GM18517 (cell line): ENCODE measurements around the gene PRMT9.

Experiments used
- ATAC-seq: cut with Tn5 transposase; IDR thresholded peaks from one replicate; pipeline ENCODE4 v1.9.1; 2021; ENCODE audit warnings: mild to moderate bottlenecking, moderate library complexity; ENCODE audit not compliant: unreplicated experiment

Gene PRMT9

DNA sequence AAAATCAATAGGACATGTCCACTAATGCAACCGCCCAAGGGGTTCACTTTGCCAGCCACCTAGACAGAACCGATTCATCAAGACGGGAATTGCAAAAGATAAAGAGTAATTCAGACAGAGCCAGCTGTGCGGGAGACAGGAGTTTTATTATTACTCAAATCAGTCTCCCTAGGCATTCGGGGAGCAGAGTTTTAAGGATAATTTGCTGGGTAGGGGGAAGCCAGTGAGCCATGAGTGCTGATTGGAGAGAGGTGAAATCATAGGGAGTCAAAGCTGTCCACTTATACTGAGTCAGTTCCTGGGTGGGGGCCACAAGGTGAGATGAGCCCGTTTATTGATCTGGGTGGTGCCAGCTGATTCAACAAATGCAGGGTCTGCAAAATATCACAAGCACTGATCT is 58.2 kb downstream of the PRMT9 start:
- no peak for ATAC-seq

DNA sequence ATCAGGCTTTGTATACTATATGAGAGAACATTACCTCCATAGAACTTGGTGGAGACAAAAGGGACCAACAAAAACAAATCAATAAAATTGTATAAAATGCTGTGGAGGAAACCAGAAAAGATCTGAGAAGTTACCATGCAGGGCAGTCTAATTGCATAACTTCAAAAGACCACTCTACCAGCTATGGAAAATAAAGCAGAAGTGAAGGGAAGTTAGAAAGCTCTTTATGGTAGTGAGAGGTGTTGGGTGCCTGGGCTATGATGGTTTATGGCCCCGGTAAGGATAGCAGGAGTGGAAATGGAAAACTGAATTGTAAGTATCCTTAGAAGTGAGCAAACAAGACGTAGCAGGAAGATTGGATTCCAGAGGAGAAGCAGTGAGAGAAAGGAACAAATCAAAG is 63.6 kb downstream of the PRMT9 start:
- no peak for ATAC-seq

DNA sequence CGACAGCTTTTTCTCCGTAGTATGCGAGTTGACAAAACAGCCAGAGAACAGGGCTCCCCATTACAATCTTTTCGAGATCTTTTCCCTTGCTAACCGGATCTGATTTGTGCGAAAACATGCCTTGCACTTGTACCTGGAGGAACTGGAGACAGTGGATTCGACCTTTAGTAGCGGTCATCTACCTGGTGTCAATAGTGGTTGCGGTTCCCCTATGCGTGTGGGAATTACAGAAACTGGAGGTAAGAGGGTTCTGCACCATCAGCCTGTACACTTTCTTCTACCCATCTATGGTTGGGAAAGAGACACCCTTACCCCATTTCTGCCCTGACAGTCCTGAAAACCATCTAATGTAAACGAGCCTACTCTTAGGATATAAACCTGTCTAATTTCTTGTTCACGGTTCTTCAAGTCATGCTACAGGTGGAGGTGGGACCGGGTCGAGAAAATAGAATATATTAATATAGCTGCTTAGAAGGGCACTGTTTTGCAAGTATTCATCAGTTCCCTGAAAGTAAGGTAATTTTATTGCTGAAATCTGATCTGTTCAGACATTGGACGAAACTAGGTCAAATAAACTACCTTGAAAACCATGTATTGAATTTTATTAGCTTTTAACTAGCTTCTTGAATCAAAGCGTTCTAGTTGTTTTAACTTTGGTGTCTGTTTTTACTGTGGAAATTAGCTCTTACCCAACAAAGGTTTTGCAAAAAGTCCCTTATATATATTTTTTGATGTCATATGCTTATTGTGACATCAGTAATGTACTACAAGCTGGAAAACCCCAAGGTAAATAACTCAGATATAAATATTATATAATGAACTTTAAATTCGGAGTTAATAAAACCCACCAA is 65.9 kb downstream of the PRMT9 start:
- ATAC-seq = peak; percentile 17

GRCh38 chr4:147617173-147617840 is 66.7 kb downstream of the PRMT9 start, which contains the start of gene TMEM184C:
Gene TMEM184C, plus strand, starts transcription at chr4:147617397. Its CDS starts 560 bp downstream, at chr4:147617957.
- peak; percentile 99 for ATAC-seq

DNA sequence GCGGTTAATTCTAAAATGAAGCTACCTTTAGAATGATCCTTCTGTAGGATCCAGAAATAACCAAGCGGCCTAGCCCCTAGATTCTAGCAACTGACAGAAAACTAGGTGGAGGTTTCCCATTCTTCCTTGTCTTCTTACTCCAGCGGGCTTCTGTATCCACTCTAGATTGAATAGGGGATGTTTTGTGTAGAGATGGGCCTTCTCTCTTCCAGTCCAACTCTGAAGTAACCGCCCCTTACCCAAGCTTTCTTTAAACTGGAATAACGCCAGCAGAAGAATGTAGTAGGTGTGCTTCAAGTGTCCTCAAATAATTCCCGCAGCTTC is 67.2 kb downstream of the PRMT9 start:
- peak; percentile 18 for ATAC-seq

DNA sequence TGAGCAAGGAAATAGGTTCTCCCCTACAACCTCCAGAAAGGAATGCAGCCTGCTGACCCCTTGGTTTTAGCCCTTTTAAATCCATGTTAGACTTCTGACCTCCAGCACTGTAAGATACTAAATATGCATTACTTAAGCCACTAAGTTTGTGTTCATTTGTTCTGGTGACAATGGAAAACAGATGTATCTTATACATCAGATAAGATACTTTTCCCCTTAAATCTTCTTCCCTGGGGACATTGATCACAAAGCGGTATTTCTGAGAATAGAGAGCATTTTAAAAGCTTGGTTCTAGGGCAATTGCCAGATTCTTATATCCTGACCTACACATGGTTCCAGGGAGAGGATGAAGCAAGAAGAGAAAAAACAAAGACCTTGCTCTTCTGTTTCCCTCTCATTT is 73.3 kb downstream of the PRMT9 start:
- ATAC-seq = no peak

DNA sequence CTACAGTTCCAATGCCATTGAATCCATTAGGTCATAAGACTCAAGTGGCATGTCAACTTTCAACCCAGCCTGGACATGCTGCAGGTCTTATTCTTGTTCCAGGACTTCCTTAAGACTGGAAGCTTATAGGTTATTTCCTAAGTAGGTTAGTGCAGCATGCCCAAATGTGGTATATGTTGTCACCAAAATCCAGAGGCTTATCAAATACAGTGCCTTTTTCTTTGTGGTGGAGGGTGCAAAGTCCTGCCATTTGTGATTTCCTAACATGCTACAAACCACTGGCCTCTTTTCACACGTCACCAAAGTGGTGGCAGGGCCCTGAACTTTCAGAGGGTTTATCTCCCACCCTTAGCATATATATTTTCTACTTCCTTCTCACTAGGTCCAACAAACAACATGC is 76.5 kb downstream of the PRMT9 start:
- ATAC-seq = no peak

DNA sequence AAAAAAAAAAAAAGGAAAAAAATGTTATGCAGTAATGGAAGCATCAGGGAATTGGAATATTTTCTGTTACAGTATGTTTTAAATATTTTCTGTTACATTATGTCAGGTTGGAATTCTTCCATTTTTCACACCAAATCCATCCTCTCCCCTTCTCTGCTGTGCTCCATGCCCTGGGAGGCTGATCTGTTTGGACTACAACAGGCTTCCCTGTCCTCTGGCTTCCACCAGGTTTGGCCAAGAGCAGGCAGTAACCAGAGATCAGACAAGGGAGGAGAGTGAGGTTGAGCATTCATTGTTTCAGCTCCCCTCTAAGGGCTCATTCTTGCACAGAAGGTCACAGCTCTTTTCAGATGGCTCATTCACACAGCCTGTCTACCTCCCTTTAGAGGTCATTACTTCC is 78.5 kb downstream of the PRMT9 start:
- no peak for ATAC-seq

- ATAC-seq = no peak
These were observed 84.2 kb downstream of the PRMT9 start for GRCh38 chr4:147599769-147600168.

GRCh38 chr4:147599206-147599605 is 84.8 kb downstream of the PRMT9 start:
- no peak for ATAC-seq

DNA sequence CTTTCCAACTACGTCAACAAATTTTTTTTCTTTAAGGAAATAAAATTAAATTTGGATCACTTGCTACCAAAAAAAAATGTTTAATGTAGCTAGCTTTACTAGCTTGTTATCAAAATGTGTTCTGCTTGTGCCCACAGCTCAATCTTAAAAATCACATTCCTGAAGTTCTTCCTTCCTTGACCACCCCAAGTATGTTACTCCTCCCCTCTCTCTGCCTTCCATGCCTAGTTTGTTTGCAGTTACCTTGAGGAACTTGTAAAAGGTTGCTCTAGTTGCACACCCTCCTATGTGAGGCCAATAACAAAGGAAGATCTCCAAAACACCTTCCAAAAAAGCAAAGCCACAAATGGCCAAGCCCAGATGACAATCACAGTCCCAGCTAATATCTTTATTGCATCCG is 86.4 kb downstream of the PRMT9 start:
- no peak for ATAC-seq

DNA sequence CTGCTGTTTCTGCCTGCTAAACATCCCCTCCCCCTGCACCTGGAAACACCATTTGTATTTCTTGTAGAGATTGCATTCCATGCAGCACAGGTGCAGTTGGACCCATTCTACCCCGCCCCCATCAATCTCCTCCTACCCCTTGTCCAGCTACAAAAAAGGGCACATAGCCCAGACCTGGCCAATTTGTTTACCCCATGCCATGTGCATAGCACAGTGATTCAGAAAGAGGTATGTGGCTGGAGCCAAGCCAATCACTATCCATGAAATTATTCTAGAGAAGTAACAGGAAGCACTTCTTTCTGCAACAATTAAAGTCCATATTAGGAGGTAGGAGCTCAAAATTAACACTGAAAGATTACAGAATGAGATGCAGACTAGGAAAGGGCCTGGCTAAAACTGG is 87.0 kb downstream of the PRMT9 start:
- no peak for ATAC-seq

- no peak for ATAC-seq
These were observed 87.6 kb downstream of the PRMT9 start for GRCh38 chr4:147596377-147596776.

DNA sequence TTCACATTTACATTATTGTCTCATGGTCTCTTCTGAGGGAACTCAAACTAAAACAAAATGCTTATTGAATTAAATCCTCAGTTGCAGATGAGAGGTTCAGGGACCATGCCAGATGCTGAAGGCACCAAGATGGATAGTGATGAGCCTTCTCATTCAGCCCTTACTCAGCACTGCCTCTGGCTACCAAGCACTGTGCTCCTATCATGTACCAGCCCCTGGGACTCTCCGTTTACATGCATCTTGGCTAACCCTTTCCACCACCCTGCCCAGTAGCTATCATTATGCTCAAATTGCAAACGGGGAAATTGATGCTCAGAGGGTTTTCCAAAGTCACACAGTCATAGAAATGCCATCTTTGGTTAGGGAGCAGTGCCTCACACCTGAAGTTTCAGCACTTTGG is 89.4 kb downstream of the PRMT9 start:
- no peak for ATAC-seq

GRCh38 chr4:147594107-147594506 is 89.9 kb downstream of the PRMT9 start:
- no peak for ATAC-seq

DNA sequence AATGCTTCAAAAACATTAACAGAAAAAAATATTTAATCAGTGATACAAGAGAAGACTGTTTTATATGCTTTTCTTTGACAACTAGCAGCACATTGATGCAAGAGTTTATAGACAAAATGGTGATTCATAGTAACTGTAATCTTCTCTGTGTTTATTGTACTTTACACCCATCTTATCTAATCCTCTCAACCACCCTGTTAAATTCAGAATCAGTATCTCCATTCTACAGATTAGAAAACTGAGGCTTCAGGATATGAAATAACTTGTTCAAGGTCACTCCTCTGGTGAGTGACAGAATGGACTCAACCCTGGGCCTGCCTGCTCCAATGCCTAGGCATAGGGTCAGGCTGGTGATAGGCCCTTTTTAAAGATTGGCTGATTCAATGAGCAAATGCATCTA is 92.9 kb downstream of the PRMT9 start:
- no peak for ATAC-seq

GRCh38 chr4:147590249-147590920 is 93.6 kb downstream of the PRMT9 start:
- ATAC-seq = peak; percentile 52

GRCh38 chr4:147589586-147589985 is 94.4 kb downstream of the PRMT9 start:
- no peak for ATAC-seq
